ENCODE measurements around the gene PDCD7. TPM values are rescaled to one million over a fixed set of nuclear protein-coding genes. Genes with fewer than 3 reads are reported as not detected.
"Not testable (repeated sequence)": the region's sequence is repeated elsewhere in the genome, so short reads cannot be mapped to it uniquely, and the experiment has no call there.

PDCD7 gene
- total RNA-seq, 1 donor from 2014 or later = 11.6 TPM

DNA sequence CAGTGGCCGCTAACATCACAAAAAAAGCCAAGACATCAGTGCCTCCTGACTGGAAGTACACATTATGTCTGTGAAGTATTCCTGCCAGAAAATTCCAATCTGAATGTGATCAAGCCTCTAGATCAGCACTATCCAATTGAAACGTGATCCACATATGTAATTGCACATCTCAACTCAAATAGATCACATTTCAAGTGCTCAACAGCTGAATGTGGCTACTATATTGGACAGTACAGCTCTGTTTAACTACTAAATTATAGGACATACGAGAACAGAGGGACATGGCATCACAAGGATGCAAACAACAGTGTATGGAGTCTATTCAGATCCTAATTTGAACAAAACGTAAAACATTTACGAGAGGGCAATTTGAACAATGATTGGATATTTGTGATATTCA, 18.1 kb downstream of the PDCD7 start:
- no peak for DNase-seq (ENCODE audit: low spot score)

DNA sequence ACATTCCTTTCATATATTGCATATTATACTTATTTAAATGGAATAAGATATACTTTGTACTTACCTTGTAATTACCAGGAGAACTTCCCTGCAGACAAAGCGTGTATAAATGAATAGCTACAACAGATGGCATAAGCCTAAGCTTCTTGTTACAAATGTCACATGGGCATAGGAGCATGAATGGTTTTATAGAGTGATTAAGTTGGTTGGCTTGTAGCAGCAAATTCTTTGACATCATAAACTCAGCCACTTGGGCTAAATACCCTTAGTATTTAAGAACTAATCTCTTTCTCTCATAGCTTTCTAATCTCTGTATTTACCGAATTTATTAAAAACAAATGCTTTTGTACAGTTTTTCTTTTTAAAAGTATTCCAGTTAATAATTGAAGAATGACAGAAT, 18.5 kb downstream of the PDCD7 start, which contains the start of gene UBAP1L:
TSS of gene UBAP1L (minus strand) at position 115 of the 400 bp plus-strand sequence. CDS start 8,985 bp downstream, outside the sequence.
- no peak for DNase-seq (ENCODE audit: low spot score)

DNA sequence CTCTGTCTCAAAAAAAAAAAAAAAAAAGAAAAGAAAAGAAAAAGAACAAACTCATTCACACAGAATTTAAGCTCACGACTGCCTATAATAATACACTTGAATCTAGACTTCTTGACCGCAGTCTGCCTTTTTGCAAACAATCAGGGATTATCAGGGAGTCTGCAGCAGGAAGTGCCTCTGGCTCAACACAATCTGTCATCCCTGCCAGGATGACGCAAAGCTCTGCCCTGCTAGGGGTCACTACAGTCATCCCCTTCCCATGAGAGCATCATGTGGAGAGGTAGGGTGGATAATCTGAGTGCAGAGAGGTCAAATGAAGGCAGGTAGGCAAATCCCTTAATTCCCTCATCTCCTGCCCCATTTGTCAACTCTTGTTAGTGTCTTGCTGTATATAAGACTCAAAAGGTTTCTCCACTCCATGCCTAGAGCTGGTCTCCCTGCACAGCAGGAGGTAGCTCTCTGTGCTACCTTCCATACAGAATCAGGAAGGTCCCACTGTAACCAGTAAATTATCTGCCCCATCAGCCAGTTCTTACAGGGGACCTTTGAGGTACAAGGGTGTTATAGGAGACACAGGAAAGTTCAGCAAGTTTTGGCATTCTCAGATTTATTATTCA, 22.8 kb downstream of the PDCD7 start:
- DNase-seq (ENCODE audit: low spot score) = no peak

DNA sequence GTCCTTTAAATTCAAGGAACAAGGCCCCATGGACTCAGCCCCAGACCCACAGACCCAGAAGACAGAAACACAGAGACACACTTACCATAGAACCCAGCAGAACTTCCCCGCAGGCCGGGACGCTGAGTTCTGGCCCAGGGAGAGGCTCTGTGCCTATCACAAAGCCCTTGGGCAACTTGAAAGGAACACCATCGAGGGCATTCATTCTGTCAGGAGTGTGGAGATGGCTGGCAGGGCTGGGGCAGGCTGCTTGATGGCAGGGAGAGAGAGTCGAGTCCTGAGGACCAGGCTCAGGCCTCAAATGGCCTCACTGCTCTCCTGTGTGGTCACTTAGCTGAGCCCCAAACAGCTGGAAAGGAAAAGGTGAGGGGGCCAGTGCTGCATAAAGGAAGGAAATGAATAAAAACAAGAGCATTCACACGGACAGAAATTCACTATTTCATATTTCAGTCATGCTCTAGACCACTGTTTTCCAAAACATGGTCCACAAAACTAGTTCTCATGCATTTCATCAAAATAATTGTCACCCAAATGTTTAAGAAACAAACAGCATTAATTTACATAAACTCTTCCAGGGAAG, 27.5 kb downstream of the PDCD7 start:
- no peak for DNase-seq (ENCODE audit: low spot score)

DNA sequence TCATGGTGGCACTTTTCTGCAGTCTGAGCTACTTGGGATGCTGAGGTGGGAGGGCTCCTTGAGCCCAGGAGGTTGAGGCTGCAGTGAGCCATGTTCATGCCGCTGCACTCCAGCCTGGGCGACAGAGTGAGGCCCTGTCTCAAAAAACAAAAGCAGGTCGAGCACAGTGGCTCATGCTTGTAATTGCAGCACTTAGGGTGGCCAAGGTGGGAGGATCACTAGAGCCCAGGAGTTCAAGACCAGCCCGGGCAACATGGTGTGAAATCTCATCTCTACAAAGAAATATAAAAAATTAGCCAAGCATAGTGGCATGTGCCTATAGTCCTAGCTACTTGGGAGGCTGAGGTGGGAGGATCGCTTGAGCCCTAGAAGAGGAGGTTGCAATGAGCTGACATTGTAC, 28.6 kb downstream of the PDCD7 start:
- DNase-seq (ENCODE audit: low spot score) = no peak

DNA sequence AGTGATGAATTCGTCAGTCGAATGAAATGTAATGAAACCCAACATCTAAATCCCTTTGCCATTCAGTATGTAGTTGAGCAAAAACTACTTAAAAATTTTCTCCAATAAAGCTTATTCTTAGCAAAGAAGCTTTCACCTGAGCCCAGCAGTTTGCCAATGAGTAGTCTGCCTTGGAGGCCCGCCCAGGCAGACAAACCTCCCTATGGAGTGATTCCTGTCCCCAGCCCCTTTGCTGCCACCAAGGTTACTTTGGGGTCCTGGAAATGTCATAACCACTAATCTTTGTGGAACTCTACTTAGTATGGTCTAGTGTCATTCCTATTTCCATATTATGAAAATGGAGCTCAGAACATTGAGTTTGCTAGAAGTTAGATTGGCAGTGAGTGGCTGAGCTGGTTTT, 30.7 kb downstream of the PDCD7 start:
- DNase-seq (ENCODE audit: low spot score) = no peak

DNA sequence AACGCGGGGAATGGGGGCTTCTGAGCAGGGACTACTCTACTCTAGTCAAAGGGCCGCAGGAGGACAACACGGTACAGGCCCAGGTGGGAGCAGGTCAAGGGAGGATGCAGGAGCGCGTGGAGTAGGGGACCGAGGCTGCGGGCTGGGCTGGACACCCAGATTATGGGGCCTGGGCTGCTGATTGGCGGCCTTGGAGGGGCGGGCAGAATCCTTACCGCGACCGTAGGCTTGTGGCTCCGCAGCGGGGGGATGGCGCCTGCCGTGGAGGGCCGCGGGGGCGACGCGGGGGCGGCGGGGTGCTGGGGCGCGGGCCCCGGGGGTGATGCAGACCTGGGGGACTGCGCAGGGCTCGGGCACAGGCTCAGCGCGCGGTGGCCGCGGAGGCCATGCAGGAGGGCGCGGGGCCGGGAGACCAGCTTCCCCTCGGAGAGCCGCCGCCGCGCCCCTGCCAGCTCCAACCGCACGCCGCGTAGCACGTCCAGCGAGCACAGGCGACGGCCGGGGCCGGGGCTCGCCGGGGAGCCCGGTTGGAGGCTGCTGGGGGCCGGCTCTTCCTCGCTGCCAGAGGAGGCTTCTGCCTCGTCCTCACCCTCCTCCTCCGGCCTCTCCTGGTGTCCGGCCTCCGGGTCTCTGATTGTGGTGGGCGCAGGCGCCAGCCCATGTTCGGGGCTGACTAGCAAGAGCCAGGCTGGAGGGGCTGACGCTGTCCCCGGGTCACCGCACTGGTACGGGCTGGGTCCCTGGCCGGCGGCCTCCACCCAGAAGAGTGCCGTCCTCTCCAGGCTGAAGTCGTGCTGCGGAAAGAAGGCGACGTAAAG, 31.5 kb downstream of the PDCD7 start:
- DNase-seq (ENCODE audit: low spot score) = no peak

DNA sequence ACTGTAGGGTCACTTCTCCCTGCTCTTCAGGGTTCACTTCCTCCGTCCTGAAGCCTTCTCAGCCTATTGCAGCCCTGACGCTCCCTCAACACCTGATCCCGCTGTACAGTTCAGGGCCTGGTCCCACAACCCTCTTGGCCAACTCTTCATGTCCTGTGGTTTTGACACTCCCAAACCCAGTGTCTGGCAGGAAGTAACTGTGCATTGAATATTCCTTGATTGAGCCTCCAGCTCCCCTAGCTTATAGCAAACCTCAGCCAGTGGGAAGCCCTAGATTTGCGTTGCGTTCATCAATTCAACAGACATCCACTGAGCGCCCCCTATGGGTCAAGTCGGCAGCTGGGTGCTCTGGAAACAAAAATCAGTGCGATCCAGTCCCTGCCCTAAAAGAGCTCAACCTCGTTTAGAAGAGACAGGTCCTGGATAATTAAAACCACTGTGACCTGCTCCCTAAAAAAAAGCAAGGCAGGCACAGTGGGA, 32.2 kb downstream of the PDCD7 start:
- peak; percentile 80 for DNase-seq (ENCODE audit: low spot score)

DNA sequence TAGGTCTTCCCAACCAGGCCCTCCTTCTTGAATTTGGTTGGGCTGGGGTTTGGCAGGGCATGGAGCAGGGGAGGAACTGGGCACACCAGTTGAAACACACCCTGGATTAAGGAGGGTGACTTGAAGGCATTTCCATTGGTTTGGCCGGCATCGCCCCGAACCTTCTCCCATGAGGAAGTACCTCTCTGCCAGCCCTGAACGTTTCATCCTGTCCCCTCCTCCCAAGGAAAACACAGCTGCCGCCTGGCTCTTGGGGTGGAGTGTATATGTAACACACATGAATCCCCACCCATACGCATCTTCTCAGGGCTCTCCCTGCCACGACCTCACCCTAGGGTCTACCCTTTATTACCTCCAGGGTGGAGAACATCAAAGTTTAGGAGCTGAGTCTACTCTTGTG, 33.2 kb downstream of the PDCD7 start:
- DNase-seq (ENCODE audit: low spot score) = no peak

DNA sequence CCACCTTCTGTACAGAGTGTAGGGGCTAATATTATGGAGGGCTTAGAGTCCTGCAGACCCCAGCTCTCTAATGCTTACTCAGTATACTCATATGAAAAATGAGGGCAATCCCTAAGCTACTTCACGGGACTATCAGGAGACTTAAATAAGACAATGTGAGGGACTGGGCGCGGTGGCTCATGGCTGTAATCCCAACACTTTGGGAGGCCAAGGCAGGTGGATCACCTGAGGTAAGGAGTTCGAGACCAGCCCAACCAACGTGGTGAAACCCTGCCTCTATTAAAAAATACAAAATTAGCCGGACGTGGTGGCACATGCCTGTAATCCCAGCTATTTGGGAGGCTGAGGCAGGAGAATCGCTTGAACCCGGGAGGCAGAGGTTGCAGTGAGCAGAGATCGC, 33.8 kb downstream of the PDCD7 start:
- not testable (repeated sequence) for DNase-seq (ENCODE audit: low spot score)

DNA sequence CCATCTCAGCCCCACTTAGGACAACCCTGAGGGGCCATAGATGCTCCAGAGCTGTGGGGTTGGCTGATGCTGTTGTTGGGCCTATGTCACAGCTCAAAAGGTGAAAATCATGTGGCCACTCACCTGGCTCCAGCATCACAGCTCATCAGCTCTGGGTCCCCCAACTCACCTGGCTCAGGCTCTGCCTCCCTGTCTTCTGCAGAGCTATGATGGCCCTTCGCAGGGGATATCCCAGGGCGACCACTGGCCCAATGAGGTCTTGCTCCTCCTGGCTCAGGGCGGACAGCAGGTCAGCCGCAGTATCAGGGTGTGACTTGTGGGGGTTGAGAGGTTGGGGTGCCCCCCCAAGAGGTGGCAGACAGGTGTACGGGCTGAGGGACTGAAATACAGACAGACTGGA, 34.3 kb downstream of the PDCD7 start:
- no peak for DNase-seq (ENCODE audit: low spot score)

DNA sequence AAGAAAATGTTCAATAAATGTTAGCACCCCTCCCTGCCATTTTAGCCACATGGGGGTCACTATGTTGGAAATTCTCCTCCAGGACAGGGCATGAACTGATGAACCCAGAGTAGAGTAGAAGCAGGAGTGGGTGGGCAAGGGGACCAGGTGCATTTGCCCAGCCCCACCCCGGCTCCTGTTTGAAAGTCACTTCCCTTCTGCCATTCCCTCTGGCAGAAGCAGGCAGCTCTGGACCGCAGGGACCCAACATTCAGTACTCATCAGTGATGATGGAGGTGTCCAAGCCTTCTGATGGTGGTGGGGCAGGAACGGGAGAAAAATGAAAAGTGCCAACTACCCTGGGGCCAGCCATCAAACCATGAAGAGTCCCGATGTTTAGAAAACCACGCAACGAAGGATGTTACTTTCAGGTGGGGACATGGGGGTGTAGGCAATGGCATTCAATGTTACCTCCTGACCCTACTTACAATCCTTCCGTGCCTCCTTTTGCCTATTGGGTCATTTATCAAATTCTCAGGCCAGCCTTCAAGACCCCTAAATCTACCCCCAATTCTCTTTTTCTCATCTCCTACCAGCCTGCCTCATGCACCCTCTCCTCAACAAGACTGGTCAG, 35.9 kb downstream of the PDCD7 start:
- no peak for DNase-seq (ENCODE audit: low spot score)

DNA sequence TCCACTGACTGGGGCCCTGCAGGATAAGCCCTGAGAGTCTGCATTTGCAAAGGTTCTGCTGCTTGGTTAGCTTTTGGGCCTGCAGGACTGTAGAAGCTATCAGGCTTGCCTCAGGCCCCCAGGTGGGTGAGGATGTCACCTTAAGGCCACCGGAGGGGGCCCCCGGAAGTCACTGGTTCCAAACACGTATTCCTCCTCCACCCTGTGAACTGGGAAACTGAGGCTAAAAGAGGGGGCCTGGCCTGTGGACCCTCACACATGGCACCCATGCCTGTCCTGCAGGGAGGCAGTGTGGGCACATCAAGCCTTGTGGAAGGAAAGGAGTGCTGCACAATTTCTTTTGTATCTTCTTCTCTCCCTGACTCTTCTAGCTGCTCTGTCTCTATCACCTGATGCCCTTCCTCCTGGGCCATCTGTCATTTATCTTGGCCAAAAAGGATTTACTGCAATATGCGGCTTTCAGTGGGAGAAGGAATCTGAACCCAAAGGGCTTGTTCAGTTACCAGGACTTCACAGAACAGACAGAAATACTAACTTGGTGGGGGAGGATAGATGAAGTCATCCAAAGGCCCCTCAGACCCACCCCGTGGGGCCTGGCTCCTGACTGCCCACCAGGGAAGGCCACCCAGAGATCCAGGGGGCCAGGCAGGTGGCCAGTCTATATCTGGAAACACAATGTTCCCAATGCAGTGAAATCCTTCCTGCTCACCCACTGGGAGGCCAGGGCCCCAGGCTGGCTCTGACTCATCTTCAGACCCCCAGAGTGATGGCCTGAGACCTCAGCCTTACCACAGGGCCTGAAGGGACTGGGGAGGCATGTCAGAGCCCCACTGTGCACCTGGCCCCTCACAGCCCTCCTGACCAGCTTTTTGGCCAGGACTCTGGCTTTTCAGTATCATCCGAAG, 36.9 kb downstream of the PDCD7 start:
- no peak for DNase-seq (ENCODE audit: low spot score)

DNA sequence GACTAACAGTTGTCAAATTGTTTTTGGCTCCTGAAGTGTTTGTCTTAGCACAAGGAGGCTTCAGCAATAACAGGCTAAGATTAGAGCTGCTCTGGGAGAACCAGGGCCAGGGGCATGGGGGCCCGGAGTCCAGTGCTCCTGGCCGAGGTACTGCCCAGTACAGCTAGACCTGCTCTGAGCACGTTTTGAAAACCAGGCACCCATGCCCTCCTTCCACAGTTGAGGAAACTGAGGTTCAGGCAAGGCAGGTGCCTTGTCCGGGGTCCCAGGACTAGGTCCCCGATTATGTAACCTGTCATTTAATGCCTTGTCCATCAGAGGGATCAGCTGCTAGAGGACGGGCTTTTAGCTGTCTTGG, 37.9 kb downstream of the PDCD7 start:
- DNase-seq (ENCODE audit: low spot score) = no peak

DNA sequence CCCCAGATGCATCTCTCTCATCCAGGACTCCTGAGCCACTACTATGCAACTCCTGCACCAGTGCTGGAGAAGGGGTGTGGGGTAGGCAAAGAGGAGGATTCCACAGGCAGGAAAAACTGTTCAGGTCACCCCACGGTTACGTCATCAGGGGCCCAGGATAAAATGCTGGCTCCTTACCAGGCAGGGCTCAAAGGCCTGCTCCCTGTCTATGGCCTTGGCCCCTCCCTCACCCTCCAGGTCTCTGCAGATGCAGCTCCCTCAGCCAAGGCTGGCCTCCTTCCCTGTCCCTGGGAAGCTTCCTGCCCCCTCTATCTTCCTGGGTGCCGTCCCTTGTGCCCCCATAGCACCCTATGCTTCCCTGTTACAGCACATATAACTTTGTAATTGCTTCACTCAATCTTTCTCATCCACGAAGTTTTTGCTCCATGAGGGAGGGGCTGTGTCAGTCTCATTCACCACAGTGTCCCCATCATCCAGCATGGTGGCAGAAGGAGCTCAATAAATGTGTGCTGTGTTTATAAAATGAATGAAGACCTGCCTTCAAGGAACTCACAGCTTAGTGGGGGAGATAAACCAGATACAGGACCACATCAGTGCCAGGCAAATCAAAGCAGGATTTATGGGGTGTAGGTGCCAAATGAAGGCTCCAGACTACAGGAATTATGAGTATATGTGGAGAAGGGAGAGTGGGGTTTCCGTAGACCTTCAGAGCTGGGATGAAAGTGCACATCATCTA, 38.4 kb downstream of the PDCD7 start:
- peak; percentile 82 for DNase-seq (ENCODE audit: low spot score)

DNA sequence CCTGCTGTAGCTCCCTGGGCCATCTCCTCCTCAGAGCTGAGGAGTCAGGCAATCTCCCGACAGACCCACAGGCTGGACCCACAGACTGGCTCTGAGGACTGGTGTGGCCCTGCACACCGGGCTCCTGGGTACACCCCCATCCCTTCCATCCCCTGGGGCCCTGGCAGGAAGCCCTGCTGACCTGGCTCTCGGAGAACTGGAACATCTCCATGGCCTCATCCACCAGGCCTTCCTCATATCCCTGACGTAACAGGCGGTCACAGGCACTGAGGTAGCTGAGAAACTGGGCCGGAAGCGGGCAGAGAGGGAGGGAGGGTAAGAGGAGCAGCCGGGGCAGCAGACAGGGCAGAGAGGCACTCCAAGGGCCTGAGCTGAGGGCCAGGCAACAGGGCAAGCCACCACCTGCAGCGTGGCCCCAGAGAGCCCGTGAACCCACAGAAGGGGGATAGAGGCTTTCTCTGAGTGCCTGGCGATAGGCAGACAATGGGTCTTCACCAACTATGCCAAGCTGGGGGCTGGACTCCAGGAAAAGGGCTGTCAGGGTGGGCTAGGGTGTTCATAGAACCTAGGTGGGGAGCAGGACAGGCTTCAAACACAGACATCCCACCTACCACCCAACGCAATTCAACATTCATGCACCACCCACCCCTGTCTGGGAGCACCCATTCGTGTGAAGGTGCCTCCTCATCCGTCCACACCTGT, 39.2 kb downstream of the PDCD7 start:
- DNase-seq (ENCODE audit: low spot score) = no peak

DNA sequence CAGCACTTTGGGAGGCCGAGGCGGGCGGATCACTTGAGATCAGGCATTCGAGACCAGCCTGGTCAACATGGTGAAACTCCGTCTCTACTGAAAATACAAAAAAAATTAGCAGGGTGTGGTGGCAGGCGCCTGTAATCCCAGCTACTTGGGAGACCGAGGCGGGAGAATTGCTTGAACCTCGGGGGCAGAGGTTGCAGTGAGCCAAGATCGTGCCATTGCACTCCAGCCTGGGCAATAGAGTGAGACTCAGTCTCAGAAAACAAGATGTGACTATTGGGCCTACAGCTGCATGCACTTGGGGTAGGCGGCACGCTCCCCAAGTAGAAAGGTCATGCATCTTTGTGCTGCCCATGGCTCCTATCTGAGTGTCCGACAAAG, 39.8 kb downstream of the PDCD7 start:
- DNase-seq (ENCODE audit: low spot score) = not testable (repeated sequence)

DNA sequence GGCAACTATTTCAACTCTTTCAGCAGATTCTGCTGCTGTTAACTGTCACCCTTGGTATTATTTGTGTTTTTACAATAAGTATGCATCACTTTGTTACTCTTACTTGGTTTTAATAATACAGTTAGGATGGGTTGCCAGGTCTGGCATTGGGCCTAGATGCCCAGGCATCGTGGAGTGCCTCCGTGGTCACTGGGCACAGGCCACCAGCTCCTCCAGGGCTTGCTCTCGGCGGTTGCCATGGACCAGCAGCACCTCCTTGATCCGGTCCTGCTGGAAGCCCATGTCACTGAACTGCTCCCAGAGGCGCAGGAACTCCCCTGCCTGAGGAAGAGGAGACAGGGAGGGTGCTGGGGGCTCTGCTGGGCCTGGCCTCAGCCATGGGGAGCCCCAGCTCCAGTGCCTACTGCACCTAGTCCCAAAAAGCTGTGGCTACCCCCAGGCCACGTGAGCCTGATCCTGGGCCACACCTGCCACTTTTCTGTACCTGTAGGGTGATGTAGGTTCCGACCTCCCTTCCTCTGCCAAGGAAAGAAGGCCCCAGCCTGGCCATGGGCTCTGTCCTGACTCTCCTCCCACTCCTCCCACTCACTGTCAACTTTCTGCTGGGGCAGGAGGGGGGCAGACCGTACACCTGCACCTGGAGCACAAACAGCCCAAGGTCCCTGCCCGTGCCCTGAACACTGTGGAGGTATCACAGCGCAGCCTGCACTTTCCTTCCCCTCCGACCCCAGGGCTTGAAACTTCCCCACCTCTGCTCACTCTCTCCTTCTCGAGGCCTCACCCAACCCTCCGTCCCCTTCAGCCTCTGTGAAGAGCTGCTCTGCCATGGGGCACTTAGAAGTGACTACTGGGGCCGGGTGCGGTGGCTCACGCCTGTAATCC, 40.5 kb downstream of the PDCD7 start:
- no peak for DNase-seq (ENCODE audit: low spot score)

All from umbilical cord (tissue), 2 donors.